ENCODE data around the gene ETNK2.

DNA sequence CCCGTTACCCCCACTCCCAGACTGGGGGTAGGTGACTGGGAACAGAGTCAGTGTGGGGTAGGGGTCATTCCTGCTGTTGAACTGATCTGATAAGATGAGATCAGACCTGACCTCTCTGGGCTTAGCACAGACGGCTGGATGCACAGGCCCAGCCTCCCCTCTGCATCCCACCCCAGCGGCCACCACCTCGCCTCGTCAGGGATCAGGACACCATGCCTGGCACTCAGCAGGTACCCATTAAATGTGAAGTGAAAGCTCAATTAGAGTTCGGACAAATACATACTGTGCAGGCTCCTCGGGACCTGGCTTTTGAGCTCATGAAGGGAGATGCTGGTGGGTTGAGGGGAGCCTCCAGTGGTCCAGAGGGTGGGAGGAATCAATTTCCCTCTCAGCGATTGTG lies 63.2 kb downstream of the ETNK2 start:
- TF ChIP-seq POLR2A (IDR thresholded peaks at IDR 0.05; ENCODE audit: extremely low read depth, insufficient read length) (no peak), CTCF (IDR thresholded peaks at IDR 0.05; ENCODE audit: low read depth, low read length) (no peak)
